Measurements from ENCODE around the gene CLASP1. TPM values are rescaled to one million over a fixed set of nuclear protein-coding genes. Genes with fewer than 3 reads are reported as not detected.

CLASP1 gene
- total RNA-seq, 1 donor from 2014 or later: 95.1 TPM

DNA sequence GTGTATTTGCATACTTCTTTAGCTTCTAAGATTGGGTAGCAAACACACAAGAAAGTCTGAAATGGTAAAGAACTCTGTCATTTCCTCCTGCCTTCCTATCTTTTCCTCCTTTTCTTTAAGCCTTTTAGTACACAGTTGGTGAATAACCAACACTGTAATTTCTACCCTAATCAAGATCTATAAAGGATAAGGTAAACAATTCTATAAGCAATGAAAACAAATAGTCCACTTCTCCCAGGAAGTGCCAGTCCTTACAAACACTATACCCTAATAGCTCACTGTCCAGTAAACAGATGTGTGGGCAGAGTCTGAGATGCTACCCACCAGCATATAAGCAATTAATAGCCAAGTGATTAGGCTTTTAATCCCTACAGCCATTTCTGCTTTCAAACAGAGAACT is 283.2 kb downstream of the CLASP1 start:
- TF ChIP-seq, protein P1, sequence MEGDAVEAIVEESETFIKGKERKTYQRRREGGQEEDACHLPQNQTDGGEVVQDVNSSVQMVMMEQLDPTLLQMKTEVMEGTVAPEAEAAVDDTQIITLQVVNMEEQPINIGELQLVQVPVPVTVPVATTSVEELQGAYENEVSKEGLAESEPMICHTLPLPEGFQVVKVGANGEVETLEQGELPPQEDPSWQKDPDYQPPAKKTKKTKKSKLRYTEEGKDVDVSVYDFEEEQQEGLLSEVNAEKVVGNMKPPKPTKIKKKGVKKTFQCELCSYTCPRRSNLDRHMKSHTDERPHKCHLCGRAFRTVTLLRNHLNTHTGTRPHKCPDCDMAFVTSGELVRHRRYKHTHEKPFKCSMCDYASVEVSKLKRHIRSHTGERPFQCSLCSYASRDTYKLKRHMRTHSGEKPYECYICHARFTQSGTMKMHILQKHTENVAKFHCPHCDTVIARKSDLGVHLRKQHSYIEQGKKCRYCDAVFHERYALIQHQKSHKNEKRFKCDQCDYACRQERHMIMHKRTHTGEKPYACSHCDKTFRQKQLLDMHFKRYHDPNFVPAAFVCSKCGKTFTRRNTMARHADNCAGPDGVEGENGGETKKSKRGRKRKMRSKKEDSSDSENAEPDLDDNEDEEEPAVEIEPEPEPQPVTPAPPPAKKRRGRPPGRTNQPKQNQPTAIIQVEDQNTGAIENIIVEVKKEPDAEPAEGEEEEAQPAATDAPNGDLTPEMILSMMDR (IDR thresholded peaks at IDR 0.05; ENCODE audit: unreplicated experiment): no peak
- Mint-ChIP-seq H3K4me3 (ENCODE audit: unreplicated experiment) (no peak overlapping the region), H3K9me3 (ENCODE audit: unreplicated experiment) (no peaks in the 10 kb centered on the region), H3K4me1 (ENCODE audit: unreplicated experiment) (peaks cover 6% of the 10 kb centered on the region), H3K27me3 (ENCODE audit: unreplicated experiment) (peaks cover 2% of the 10 kb centered on the region), H3K27ac (ENCODE audit: unreplicated experiment) (peak overlapping the region; percentile 58), H3K36me3 (ENCODE audit: low read depth, unreplicated experiment) (peaks cover 33% of the 10 kb centered on the region)
- no peak for DNase-seq (ENCODE audit: low spot score)

DNA sequence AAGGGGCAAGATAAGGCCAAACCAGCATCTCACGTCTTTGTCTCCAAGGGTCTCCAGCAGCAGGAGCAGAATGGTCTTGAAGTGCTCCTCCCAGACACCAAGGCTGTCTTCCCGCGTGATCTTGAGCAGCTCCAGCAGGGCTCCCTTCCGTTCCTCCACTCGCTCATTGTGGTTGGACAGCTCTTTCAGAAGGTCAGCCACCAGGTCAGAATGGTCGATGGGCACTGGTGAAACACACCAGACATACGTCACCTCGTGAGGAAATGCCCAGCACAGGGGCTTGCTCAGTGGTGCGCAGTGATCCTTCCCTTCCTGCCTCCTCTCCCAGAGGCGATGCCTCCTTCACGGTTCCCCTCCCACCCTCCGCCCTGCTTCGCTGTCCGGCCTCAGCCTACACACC is 284.2 kb downstream of the CLASP1 start:
- Mint-ChIP-seq H3K9me3 (ENCODE audit: unreplicated experiment) (no peaks in the 10 kb centered on the region), H3K27ac (ENCODE audit: unreplicated experiment) (no peak overlapping the region), H3K36me3 (ENCODE audit: low read depth, unreplicated experiment) (peaks cover 35% of the 10 kb centered on the region)

DNA sequence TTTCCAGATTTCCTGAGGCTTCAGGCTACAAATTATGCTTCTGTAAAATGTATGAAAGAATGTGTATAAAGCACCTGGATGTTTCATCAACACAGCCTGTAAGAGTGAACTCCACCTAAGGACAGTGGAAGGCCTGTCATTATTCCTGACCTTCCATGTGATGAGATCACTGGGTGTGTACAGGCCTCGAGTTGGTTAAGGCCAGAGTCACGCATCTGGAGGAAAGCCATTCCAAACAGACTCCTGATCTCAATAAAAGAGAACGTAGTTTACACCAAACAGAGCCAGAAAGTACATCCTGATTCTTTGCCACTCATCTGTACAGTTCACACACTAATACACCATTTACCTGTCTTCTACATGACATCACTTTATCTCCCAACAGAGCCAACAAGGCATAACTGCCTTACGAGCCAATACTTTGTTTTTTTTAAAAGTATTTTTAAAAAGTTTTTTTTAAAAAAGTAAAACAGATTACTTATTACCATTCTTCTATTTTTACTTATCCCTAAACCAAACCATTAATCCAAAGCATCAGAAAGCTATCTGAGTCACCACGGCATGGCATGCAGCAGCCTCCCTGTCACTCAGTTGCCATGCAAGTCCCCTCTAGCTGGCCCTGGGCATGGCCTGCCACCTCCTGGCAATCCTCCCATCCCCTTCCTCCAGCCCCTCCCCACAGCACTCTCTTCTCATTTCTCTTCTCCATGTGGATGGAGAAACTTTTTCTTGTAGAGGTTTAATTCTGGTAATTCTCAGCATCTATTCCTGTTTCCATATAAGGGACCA is 285.4 kb downstream of the CLASP1 start:
- Mint-ChIP-seq H3K9me3 (ENCODE audit: unreplicated experiment) (no peaks in the 10 kb centered on the region), H3K4me1 (ENCODE audit: unreplicated experiment) (peaks cover 6% of the 10 kb centered on the region), H3K27ac (ENCODE audit: unreplicated experiment) (no peak overlapping the region), H3K27me3 (ENCODE audit: unreplicated experiment) (peaks cover 2% of the 10 kb centered on the region), H3K36me3 (ENCODE audit: low read depth, unreplicated experiment) (peaks cover 37% of the 10 kb centered on the region), H3K4me3 (ENCODE audit: unreplicated experiment) (no peak overlapping the region)
- no peak for DNase-seq (ENCODE audit: low spot score)
- TF ChIP-seq, protein P1 (IDR thresholded peaks at IDR 0.05; ENCODE audit: unreplicated experiment): no peak

More for the DNA sequence above, 284.2 kb downstream of the CLASP1 start:
- Mint-ChIP-seq H3K4me1 (ENCODE audit: unreplicated experiment) (peaks cover 6% of the 10 kb centered on the region), H3K27me3 (ENCODE audit: unreplicated experiment) (peaks cover 2% of the 10 kb centered on the region), H3K4me3 (ENCODE audit: unreplicated experiment) (no peak overlapping the region)
- DNase-seq (ENCODE audit: low spot score): no peak
- TF ChIP-seq, protein P1 (IDR thresholded peaks at IDR 0.05; ENCODE audit: unreplicated experiment): no peak

DNA sequence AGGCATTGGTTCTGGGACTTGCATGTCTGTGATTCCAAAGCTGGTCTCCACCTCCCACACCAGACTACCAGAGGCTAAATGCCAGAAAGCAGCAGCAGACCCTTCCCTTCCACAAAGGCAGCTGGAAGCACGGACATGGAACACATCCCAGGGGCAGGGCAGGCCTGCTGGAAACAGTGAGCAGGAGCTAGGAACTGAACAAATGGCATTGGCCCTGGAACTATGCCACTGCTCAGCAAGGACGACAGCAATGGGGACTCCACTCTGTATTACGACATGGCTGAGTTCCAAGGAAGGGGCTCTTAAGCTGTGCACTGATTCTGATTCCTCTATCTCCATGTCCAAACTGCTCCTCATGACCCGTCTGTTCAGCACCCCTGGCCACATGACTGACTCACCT is 286.5 kb downstream of the CLASP1 start:
- H3K4me3 Mint-ChIP-seq (ENCODE audit: unreplicated experiment): no peak overlapping the region
- peaks cover 3% of the 10 kb centered on the region for H3K27me3 Mint-ChIP-seq (ENCODE audit: unreplicated experiment)
- no peaks in the 10 kb centered on the region for H3K9me3 Mint-ChIP-seq (ENCODE audit: unreplicated experiment)
- no peak for DNase-seq (ENCODE audit: low spot score)
- H3K4me1 Mint-ChIP-seq (ENCODE audit: unreplicated experiment): peaks cover 6% of the 10 kb centered on the region
- no peak overlapping the region for H3K27ac Mint-ChIP-seq (ENCODE audit: unreplicated experiment)
- TF ChIP-seq, protein P1 (IDR thresholded peaks at IDR 0.05; ENCODE audit: unreplicated experiment): no peak
- H3K36me3 Mint-ChIP-seq (ENCODE audit: low read depth, unreplicated experiment): peaks cover 29% of the 10 kb centered on the region

DNA sequence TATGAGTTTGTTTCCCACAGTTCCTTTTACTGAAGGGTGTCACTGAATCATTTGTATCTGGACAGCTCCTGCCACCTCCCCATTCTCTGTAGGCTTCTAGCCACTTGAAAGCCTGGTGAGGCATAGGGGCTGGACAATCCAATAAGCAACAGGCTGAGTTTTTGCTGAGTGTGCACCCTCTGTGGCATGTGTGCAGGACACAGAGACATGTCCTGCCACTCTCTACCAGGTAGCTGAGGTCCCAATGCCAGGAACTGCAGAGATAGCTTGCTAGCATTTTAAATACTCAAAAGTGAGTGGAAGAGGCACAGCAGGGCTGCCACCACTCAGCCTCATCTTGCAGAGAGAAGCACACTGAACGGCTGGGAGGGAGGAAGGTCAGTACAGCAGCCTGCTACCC is 287.0 kb downstream of the CLASP1 start:
- no peaks in the 10 kb centered on the region for H3K9me3 Mint-ChIP-seq (ENCODE audit: unreplicated experiment)
- TF ChIP-seq, protein P1 (IDR thresholded peaks at IDR 0.05; ENCODE audit: unreplicated experiment): no peak
- peaks cover 4% of the 10 kb centered on the region for H3K27me3 Mint-ChIP-seq (ENCODE audit: unreplicated experiment)
- H3K27ac Mint-ChIP-seq (ENCODE audit: unreplicated experiment): no peak overlapping the region
- H3K36me3 Mint-ChIP-seq (ENCODE audit: low read depth, unreplicated experiment): peaks cover 29% of the 10 kb centered on the region
- peaks cover 6% of the 10 kb centered on the region for H3K4me1 Mint-ChIP-seq (ENCODE audit: unreplicated experiment)
- no peak overlapping the region for H3K4me3 Mint-ChIP-seq (ENCODE audit: unreplicated experiment)
- no peak for DNase-seq (ENCODE audit: low spot score)
